Renal cortical epithelial cell (primary cell): Measurements from ENCODE around the gene PPP1R11. TPM values are rescaled to one million over a fixed set of nuclear protein-coding genes. Genes with fewer than 3 reads are reported as not detected.

Experiments used
- total RNA-seq: library from RNA; depleted of rRNA; stranded (reverse); fragments of >200 nt; gene quantifications from 2 replicates; pipeline ENCODE4 v1.2.3, GENCODE V29; 2014

Gene PPP1R11
- total RNA-seq, 1 donor from 2014 or later: 22.0 TPM

Other genes with a start within 250 kb of the PPP1R11 start
- 1.7 and 5.7 TPM in 2 replicates for gene HLA-G, start 239.4 kb upstream of the PPP1R11 start, total RNA-seq
- 611 and 802 TPM in 2 replicates for gene HLA-A, start 124.7 kb upstream of the PPP1R11 start, total RNA-seq
- gene POLR1H, start 5.9 kb upstream of the PPP1R11 start, total RNA-seq: 12.3 and 32.3 TPM in 2 replicates
- 0.05 TPM in 1 of 2 replicates, not detected in the other for gene RNF39, start 8.6 kb downstream of the PPP1R11 start, total RNA-seq
- gene TRIM31, start 45.9 kb downstream of the PPP1R11 start, total RNA-seq: not detected in 2 replicates
- not detected in 2 replicates for gene TRIM40, start 68.9 kb downstream of the PPP1R11 start, total RNA-seq
- under 0.01 TPM in 1 of 2 replicates, not detected in the other for gene TRIM10, start 94.0 kb downstream of the PPP1R11 start, total RNA-seq
- gene TRIM15, start 96.3 kb downstream of the PPP1R11 start, total RNA-seq: 0.17 TPM in 1 of 2 replicates, not detected in the other
- 23.4 and 45.6 TPM in 2 replicates for gene TRIM26, start 146.2 kb downstream of the PPP1R11 start, total RNA-seq